Endothelial cell of umbilical vein (primary cell): Measurements from ENCODE around the gene PRKCD. TPM values are rescaled to one million over a fixed set of nuclear protein-coding genes. Genes with fewer than 3 reads are reported as not detected.

ENCODE experiments used
- BruUV-seq: library from RNA; stranded (reverse); fragments of 400-500 nt; replicated peaks from 2 replicates; lab custom pipeline; 2021; lab: Mats Ljungman, UMichigan
- CTCF ChIA-PET: fragments of 300-600, 350-600 bp; sonication (Branson Sonifier 250); formaldehyde crosslinking; loops from one replicate; lab custom pipeline; 2021; ENCODE audit warnings: antibody characterized with exemption, inconsistent platforms; lab: Charles Lee
- POLR2A ChIA-PET: fragments of 300-600, 350-600 bp; sonication (Branson Sonifier 250); formaldehyde crosslinking; loops from one replicate; lab custom pipeline; 2021; ENCODE audit warnings: antibody characterized with exemption, inconsistent platforms; lab: Charles Lee
- DNase-seq: peaks from one replicate; pipeline ENCODE4 v3.0.0-alpha.2; 2011; ENCODE audit warnings: low read depth, low spot score
- FAIRE-seq: peaks from 2 replicates; lab custom pipeline; 2011; peaks lifted over from hg19 to GRCh38; lab: Jason Lieb, UNC
- H2AFZ ChIP-seq: 2 replicates; pipeline ENCODE4 v1.6.0; 2012; ENCODE audit warnings: low read depth, low read length, control low read depth, inconsistent platforms
- H3K27ac ChIP-seq: 2 replicates; pipeline ENCODE4 v1.5.1; 2011; ENCODE audit warnings: low read depth, mild to moderate bottlenecking, control low read depth, low read length, moderate library complexity; ENCODE audit not compliant: insufficient read depth
- H3K27me3 ChIP-seq, 2 experiments: 2 replicates each; pipeline versions ENCODE4 v1.6.0 to v1.6.1; 2011; ENCODE audit warnings: low read length in 2 of 2, mixed read lengths in 1 of 2; ENCODE audit not compliant: control insufficient read depth in 2 of 2, insufficient read depth in 2 of 2
- H3K36me3 ChIP-seq, 2 experiments: 2 replicates in 1 of 2; 3 replicates in 1 of 2; pipeline ENCODE4 v1.5.1; 2011; ENCODE audit warnings: low read length in 2 of 2, mild to moderate bottlenecking in 1 of 2, moderate library complexity in 1 of 2; ENCODE audit not compliant: control insufficient read depth in 2 of 2, insufficient read depth in 2 of 2; ENCODE audit errors: extremely low read depth in 1 of 2
- H3K4me1 ChIP-seq: 3 replicates; pipeline ENCODE4 v1.5.1; 2011; ENCODE audit warnings: mild to moderate bottlenecking, low read length; ENCODE audit not compliant: control insufficient read depth, insufficient read depth; ENCODE audit errors: extremely low read depth
- H3K4me2 ChIP-seq: 2 replicates; pipeline ENCODE4 v1.6.1; 2011; ENCODE audit warnings: low read length, control low read depth, mixed read lengths; ENCODE audit not compliant: insufficient read depth
- H3K4me3 ChIP-seq, 3 experiments: fragments of 200-600 bp in 1 of 3; sonication (generic), shearing (Covaris generic) in 1 of 3; replicated peaks in 1 of 3; 2 replicates each; pipeline ENCODE4 v1.5.1; 2011 to 2016; ENCODE audit warnings: control low read depth in 3 of 3, low read length in 3 of 3, mild to moderate bottlenecking in 2 of 3, inconsistent platforms in 1 of 3, low read depth in 1 of 3, moderate library complexity in 1 of 3; ENCODE audit not compliant: insufficient read depth in 1 of 3
- H3K79me2 ChIP-seq: 2 replicates; pipeline ENCODE4 v1.6.0; 2012; ENCODE audit warnings: low read length, inconsistent platforms; ENCODE audit not compliant: control insufficient read depth, insufficient read depth
- H3K9ac ChIP-seq: replicated peaks from 2 replicates; pipeline ENCODE3; 2011; ENCODE audit warnings: low read length, control low read depth; ENCODE audit not compliant: insufficient read depth; ENCODE audit errors: extremely low read depth
- H3K9me1 ChIP-seq: replicated peaks from 3 replicates; pipeline ENCODE4 v1.6.0; 2011; ENCODE audit warnings: mild to moderate bottlenecking, low read length; ENCODE audit not compliant: control insufficient read depth, insufficient read depth; ENCODE audit errors: extremely low read depth
- H3K9me3 ChIP-seq: replicated peaks from 2 replicates; pipeline ENCODE4 v1.5.1; 2012; ENCODE audit warnings: low read length, inconsistent platforms; ENCODE audit not compliant: control insufficient read depth, insufficient read depth
- H4K20me1 ChIP-seq: replicated peaks from 2 replicates; pipeline ENCODE3; 2011; ENCODE audit warnings: mild to moderate bottlenecking, low read length; ENCODE audit not compliant: control insufficient read depth, insufficient read depth; ENCODE audit errors: extremely low read depth
- EZH2 ChIP-seq: IDR thresholded peaks from 2 replicates; pipeline ENCODE4 v1.6.1; 2012; ENCODE audit warnings: borderline replicate concordance, low read depth, mild to moderate bottlenecking, moderate library complexity, low read length, inconsistent platforms; ENCODE audit not compliant: severe bottlenecking
- FOS ChIP-seq: IDR thresholded peaks from 2 replicates; pipeline ENCODE4 v1.6.1; 2011; ENCODE audit warnings: mild to moderate bottlenecking, low read length, moderate library complexity, borderline replicate concordance; ENCODE audit not compliant: insufficient read depth
- GATA2 ChIP-seq: IDR thresholded peaks from 2 replicates; pipeline ENCODE4 v1.7.0; 2011; ENCODE audit warnings: low read depth, mild to moderate bottlenecking, moderate library complexity, mixed read lengths, low read length; ENCODE audit not compliant: insufficient read length, insufficient read depth
- JUN ChIP-seq: IDR thresholded peaks from 2 replicates; pipeline ENCODE4 v1.6.1; 2011; ENCODE audit warnings: borderline replicate concordance, low read depth; ENCODE audit not compliant: insufficient read length, insufficient read depth
- MYC ChIP-seq: IDR thresholded peaks from one replicate; pipeline ENCODE4 v1.6.1; 2011; ENCODE audit warnings: mild to moderate bottlenecking, low read depth, low read length
- POLR2A ChIP-seq: IDR thresholded peaks from 2 replicates; pipeline ENCODE4 v1.6.1; 2012; ENCODE audit warnings: low read depth, mild to moderate bottlenecking, control low read depth, low read length
- POLR2AphosphoS5 ChIP-seq: IDR thresholded peaks from 2 replicates; pipeline ENCODE4 v1.6.1; 2012; ENCODE audit warnings: low read depth, mild to moderate bottlenecking, control low read depth, low read length, moderate library complexity; ENCODE audit not compliant: insufficient read depth
- dilution Hi-C: fragments of 300-500 bp; cut with MboI; formaldehyde crosslinking; loops from one replicate; pipeline ENCODE4 v1.15.0; 2019; ENCODE audit warnings: low sequenced_read_pairs; ENCODE audit not compliant: extremely low pct_ligation_motif_present
- intact Hi-C: fragments of 100-400 bp; cut with micrococcal nuclease; formaldehyde crosslinking; loops from one replicate; pipeline ENCODE4 v1.10.0; 2022
- polyA plus RNA-seq, 4 experiments: library from polyadenylated mRNA; depleted of rRNA in 3 of 4; stranded (reverse) in 3 of 4; unstranded in 1 of 4; fragments of >200 nt; gene quantifications; 2 replicates each; pipeline versions ENCODE4 v1.2.1 to v1.2.3, GENCODE V29; 2011 to 2012; ENCODE audit warnings: missing spikeins in 1 of 4
- total RNA-seq: library from RNA; stranded (reverse); gene quantifications from 2 replicates; pipeline ENCODE4 v1.2.3, GENCODE V29; 2021
- TF ChIP-seq, protein P1 (sequence below), 2 donors: IDR thresholded peaks; 1 replicate in 1 of 2; 2 replicates in 1 of 2; pipeline ENCODE4 v1.5.1; 2011; ENCODE audit warnings: low read length in 2 of 2, mild to moderate bottlenecking in 2 of 2, moderate library complexity in 2 of 2, control low read depth in 1 of 2, inconsistent platforms in 1 of 2, low read depth in 1 of 2; ENCODE audit not compliant: insufficient read depth in 1 of 2; ENCODE audit errors: extremely low read depth in 1 of 2
- TF ChIP-seq, protein P2 (sequence below): IDR thresholded peaks from 2 replicates; pipeline ENCODE4 v1.6.1; 2011; ENCODE audit not compliant: insufficient read depth, insufficient read length

The PRKCD gene
- total and polyA plus RNA-seq, 2 donors (not counting 3 experiments of a cell fraction or from before 2014, with no cell fraction given) = 15.5 to 19.0 TPM

DNA sequence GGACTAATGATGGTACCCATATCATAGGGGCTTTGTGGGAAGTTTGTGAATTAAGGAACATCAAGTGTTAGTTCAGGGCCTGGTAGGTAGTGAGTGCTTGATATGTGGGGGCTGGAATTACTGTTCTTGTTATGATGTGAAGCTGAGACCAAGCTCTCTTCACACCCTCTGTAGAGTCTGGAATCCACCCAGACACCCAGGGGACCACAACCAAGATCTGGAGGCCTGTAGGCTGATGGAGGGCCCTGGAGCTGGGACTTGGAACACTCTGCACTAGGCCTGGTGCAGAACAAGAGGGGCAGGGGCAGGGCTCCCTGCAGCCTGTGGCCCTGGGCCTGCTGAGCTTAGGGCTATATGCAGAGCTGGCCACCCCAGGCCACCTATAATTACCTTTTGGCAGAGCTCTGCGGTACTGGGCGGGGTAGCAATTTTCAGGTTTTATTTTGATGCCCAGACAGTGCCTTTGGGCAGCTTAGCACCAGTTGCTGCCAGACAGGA is 13.1 kb upstream of the PRKCD start:
- DNase-seq (no peak), FAIRE-seq (no peak)
- intact Hi-C loops (no loop called here), dilution Hi-C loops (no loop called here)
- Histone ChIP-seq H3K9ac (no peak overlapping the region), H3K27ac (no peak overlapping the region), H2AFZ (no peak overlapping the region), H3K4me2 (no peak overlapping the region), H3K9me3 (no peaks in the 10 kb centered on the region), H3K4me1 (no peaks in the 10 kb centered on the region), H3K4me3 (no peak overlapping the region), H3K36me3 (no peaks in the 10 kb centered on the region), H3K27me3 (no peaks in the 10 kb centered on the region), H3K9me1 (no peaks in the 10 kb centered on the region), H3K79me2 (no peaks in the 10 kb centered on the region), H4K20me1 (no peaks in the 10 kb centered on the region)
- ChIA-PET POLR2A (no interaction called here), CTCF (interaction anchor here (1.2 to 1.3 kb wide), 2 partner anchors 14 to 47 kb away, joined by 3 to 6 read pairs; no protein-coding TSS in a partner anchor)
- no TSS peak for BruUV-seq
- TF ChIP-seq, protein P1, sequence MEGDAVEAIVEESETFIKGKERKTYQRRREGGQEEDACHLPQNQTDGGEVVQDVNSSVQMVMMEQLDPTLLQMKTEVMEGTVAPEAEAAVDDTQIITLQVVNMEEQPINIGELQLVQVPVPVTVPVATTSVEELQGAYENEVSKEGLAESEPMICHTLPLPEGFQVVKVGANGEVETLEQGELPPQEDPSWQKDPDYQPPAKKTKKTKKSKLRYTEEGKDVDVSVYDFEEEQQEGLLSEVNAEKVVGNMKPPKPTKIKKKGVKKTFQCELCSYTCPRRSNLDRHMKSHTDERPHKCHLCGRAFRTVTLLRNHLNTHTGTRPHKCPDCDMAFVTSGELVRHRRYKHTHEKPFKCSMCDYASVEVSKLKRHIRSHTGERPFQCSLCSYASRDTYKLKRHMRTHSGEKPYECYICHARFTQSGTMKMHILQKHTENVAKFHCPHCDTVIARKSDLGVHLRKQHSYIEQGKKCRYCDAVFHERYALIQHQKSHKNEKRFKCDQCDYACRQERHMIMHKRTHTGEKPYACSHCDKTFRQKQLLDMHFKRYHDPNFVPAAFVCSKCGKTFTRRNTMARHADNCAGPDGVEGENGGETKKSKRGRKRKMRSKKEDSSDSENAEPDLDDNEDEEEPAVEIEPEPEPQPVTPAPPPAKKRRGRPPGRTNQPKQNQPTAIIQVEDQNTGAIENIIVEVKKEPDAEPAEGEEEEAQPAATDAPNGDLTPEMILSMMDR (IDR thresholded peaks at IDR 0.05; ENCODE audit: extremely low read depth in 1 of 2, insufficient read depth in 1 of 2, low read depth in 1 of 2, low read length in 2 of 2) = no peak
- no peak for TF ChIP-seq FOS
- TF ChIP-seq MYC = no peak
- TF ChIP-seq POLR2A = no peak
- TF ChIP-seq, protein P2, sequence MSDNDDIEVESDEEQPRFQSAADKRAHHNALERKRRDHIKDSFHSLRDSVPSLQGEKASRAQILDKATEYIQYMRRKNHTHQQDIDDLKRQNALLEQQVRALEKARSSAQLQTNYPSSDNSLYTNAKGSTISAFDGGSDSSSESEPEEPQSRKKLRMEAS = no peak
- TF ChIP-seq JUN = no peak
- TF ChIP-seq EZH2 = no peak
- TF ChIP-seq POLR2AphosphoS5 = no peak
- no peak for TF ChIP-seq GATA2
